Renal cortex interstitium (tissue), 15 donors: ENCODE results near the gene UBE2B. TPM values are rescaled to one million over a fixed set of nuclear protein-coding genes. Genes with fewer than 3 reads are reported as not detected.
"Not testable (repeated sequence)": the region's sequence is repeated elsewhere in the genome, so short reads cannot be mapped to it uniquely, and the experiment has no call there.

Experiments used
- DNase-seq, 11 donors: peaks; one replicate each; pipeline ENCODE4 v3.0.0-alpha.2; 2013; ENCODE audit warnings: low read depth in 9 of 11, low spot score in 4 of 11; ENCODE audit errors: extremely low read depth in 1 of 11
- long read RNA-seq, 16 experiments: transcript quantifications; one replicate each; lab custom pipeline, GENCODE V29; 2026
- polyA plus RNA-seq, 3 donors: library from polyadenylated mRNA; unstranded; fragments of 120-200 nt; gene quantifications; one replicate each; pipeline ENCODE4 v1.2.1, GENCODE V29; 2013; ENCODE audit not compliant: insufficient read length in 3 of 3

Gene UBE2B
- polyA plus RNA-seq: 100 to 1,000 TPM; 111 to 143 (median 138) TPM
- long read RNA-seq, donor 1, transcript UBE2B-201 (6 exons, 2,515 nt): major isoform, 58 of 97 reads
- long read RNA-seq, donor 1, partial matches to known transcripts: 30 of 97 reads
- long read RNA-seq, donor 1, other reads (novel, unspliced or antisense): 5 of 97 reads
- long read RNA-seq, donor 2, transcript UBE2B-201 (6 exons, 2,515 nt): major isoform, 84 of 96 reads
- long read RNA-seq, donor 2, partial matches to known transcripts: 8 of 96 reads
- long read RNA-seq, donor 2, other reads (novel, unspliced or antisense): 0 of 96 reads
- long read RNA-seq, donor 3, transcript UBE2B-201 (6 exons, 2,515 nt): major isoform, 100 of 176 reads
- long read RNA-seq, donor 3, partial matches to known transcripts: 53 of 176 reads
- long read RNA-seq, donor 3, other reads (novel, unspliced or antisense): 20 of 176 reads
- long read RNA-seq, donor 4, transcript UBE2B-201 (6 exons, 2,515 nt): major isoform, 120 of 160 reads
- long read RNA-seq, donor 4, partial matches to known transcripts: 30 of 160 reads
- long read RNA-seq, donor 4, other reads (novel, unspliced or antisense): 6 of 160 reads
- long read RNA-seq, donor 5: 0 reads
- long read RNA-seq, donor 6, transcript UBE2B-201 (6 exons, 2,515 nt): major isoform, 104 of 122 reads
- long read RNA-seq, donor 6, partial matches to known transcripts: 5 of 122 reads
- long read RNA-seq, donor 6, other reads (novel, unspliced or antisense): 5 of 122 reads
- long read RNA-seq, donor 7, transcript UBE2B-201 (6 exons, 2,515 nt): major isoform, 115 of 182 reads
- long read RNA-seq, donor 7, partial matches to known transcripts: 43 of 182 reads
- long read RNA-seq, donor 7, other reads (novel, unspliced or antisense): 21 of 182 reads
- long read RNA-seq, donor 8: 0 reads
- long read RNA-seq, donor 9, transcript UBE2B-201 (6 exons, 2,515 nt): major isoform, 82 of 129 reads
- long read RNA-seq, donor 9, partial matches to known transcripts: 0 of 129 reads
- long read RNA-seq, donor 9, other reads (novel, unspliced or antisense): 44 of 129 reads
- long read RNA-seq, donor 10, transcript UBE2B-201 (6 exons, 2,515 nt): major isoform, 115 of 167 reads
- long read RNA-seq, donor 10, partial matches to known transcripts: 30 of 167 reads
- long read RNA-seq, donor 10, other reads (novel, unspliced or antisense): 15 of 167 reads
- long read RNA-seq, donor 11, transcript UBE2B-201 (6 exons, 2,515 nt): major isoform, 90 of 102 reads
- long read RNA-seq, donor 11, partial matches to known transcripts: 0 of 102 reads
- long read RNA-seq, donor 11, other reads (novel, unspliced or antisense): 11 of 102 reads
- long read RNA-seq, donor 12, transcript UBE2B-201 (6 exons, 2,515 nt): major isoform, 60 of 62 reads
- long read RNA-seq, donor 12, partial matches to known transcripts: 0 of 62 reads
- long read RNA-seq, donor 12, other reads (novel, unspliced or antisense): 0 of 62 reads
- long read RNA-seq, donor 13: 0 reads
- long read RNA-seq, donor 14, transcript UBE2B-201 (6 exons, 2,515 nt): major isoform, 134 of 185 reads
- long read RNA-seq, donor 14, partial matches to known transcripts: 43 of 185 reads
- long read RNA-seq, donor 14, other reads (novel, unspliced or antisense): 7 of 185 reads
- long read RNA-seq, donor 15, transcript UBE2B-201 (6 exons, 2,515 nt): major isoform, 32 of 46 reads
- long read RNA-seq, donor 15, partial matches to known transcripts: 5 of 46 reads
- long read RNA-seq, donor 15, other reads (novel, unspliced or antisense): 5 of 46 reads
- long read RNA-seq, donor 16, transcript UBE2B-201 (6 exons, 2,515 nt): major isoform, 297 of 369 reads
- long read RNA-seq, donor 16, transcript UBE2B-204 (2 exons, 235 nt): minor isoform, 8 of 369 reads
- long read RNA-seq, donor 16, transcript UBE2B-207 (4 exons, 415 nt): minor isoform, 5 of 369 reads
- long read RNA-seq, donor 16, transcript UBE2B-205 (7 exons, 500 nt): minor isoform, 5 of 369 reads
- long read RNA-seq, donor 16, partial matches to known transcripts: 6 of 369 reads
- long read RNA-seq, donor 16, other reads (novel, unspliced or antisense): 48 of 369 reads

GRCh38 chr5:134370871-134371833, at the start of gene UBE2B:
Gene UBE2B (plus strand): TSS chr5:134371569. CDS start chr5:134371596, 27 bp downstream.
- peak; percentile 96 to 100 (median 99) for DNase-seq

- DNase-seq: no peak
Observed at GRCh38 chr5:134327327-134327726, 44.0 kb upstream of the UBE2B start.

- no peak for DNase-seq
Observed at GRCh38 chr5:134328619-134329018, 42.8 kb upstream of the UBE2B start.

GRCh38 chr5:134336833-134337232, 34.5 kb upstream of the UBE2B start:
- not testable (repeated sequence) for DNase-seq

GRCh38 chr5:134343500-134343899, 27.9 kb upstream of the UBE2B start:
- not testable (repeated sequence) for DNase-seq

- not testable (repeated sequence) for DNase-seq
Observed at GRCh38 chr5:134345476-134345875, 25.9 kb upstream of the UBE2B start.

- peak in 2 of 11 donors; percentile 16 to 19 for DNase-seq
Observed at GRCh38 chr5:134345996-134346395, 25.4 kb upstream of the UBE2B start.

GRCh38 chr5:134349463-134349862, 21.9 kb upstream of the UBE2B start:
- DNase-seq: no peak

- no peak for DNase-seq
Observed at GRCh38 chr5:134355681-134356080, 15.7 kb upstream of the UBE2B start.

GRCh38 chr5:134365604-134366003, 5.8 kb upstream of the UBE2B start:
- no peak for DNase-seq

- DNase-seq: no peak
Observed at GRCh38 chr5:134370311-134370870, 978 bp upstream of the UBE2B start.

GRCh38 chr5:134371834-134372340, 518 bp downstream of the UBE2B start:
- peak in 8 of 11 donors; percentile 19 to 51 (median 44) for DNase-seq

- not testable (repeated sequence) for DNase-seq
Observed at GRCh38 chr5:134373633-134374032, 2.3 kb downstream of the UBE2B start.

GRCh38 chr5:134374232-134374631, 2.9 kb downstream of the UBE2B start:
- DNase-seq: no peak

GRCh38 chr5:134380346-134380745, 9.0 kb downstream of the UBE2B start:
- no peak for DNase-seq

- not testable (repeated sequence) for DNase-seq
Observed at GRCh38 chr5:134382204-134382603, 10.8 kb downstream of the UBE2B start.
